H1 (cell line): Measurements from ENCODE around the gene FBN1.

Experiments used
- ATF2 ChIP-seq: IDR thresholded peaks from 2 replicates; pipeline ENCODE4 v1.6.1; 2012; ENCODE audit warnings: low read length, inconsistent platforms
- CHD1 ChIP-seq: IDR thresholded peaks from 2 replicates; pipeline ENCODE4 v1.6.1; 2012; ENCODE audit warnings: low read depth, low read length, improper control_type of control experiment
- CREB1 ChIP-seq: IDR thresholded peaks from 2 replicates; pipeline ENCODE4 v1.6.1; 2012; ENCODE audit warnings: inconsistent platforms
- CTBP2 ChIP-seq: IDR thresholded peaks from 2 replicates; pipeline ENCODE4 v1.7.0; 2011; ENCODE audit warnings: borderline replicate concordance, mild to moderate bottlenecking, moderate library complexity, mixed read lengths, low read length; ENCODE audit not compliant: insufficient read depth, insufficient read length
- CTCF ChIP-seq, 3 experiments: IDR thresholded peaks; 1 replicate in 2 of 3; 2 replicates in 1 of 3; pipeline versions ENCODE4 v1.5.1 to v1.6.1; 2011; ENCODE audit warnings: low read length in 3 of 3, mild to moderate bottlenecking in 3 of 3, inconsistent platforms in 2 of 3, low read depth in 1 of 3, moderate library complexity in 1 of 3; ENCODE audit not compliant: insufficient read depth in 1 of 3; ENCODE audit errors: control extremely low read depth in 1 of 3
- EP300 ChIP-seq, 2 experiments: IDR thresholded peaks; 1 replicate in 1 of 2; 2 replicates in 1 of 2; pipeline ENCODE4 v1.6.1; 2011 to 2012; ENCODE audit warnings: low read depth in 2 of 2, low read length in 2 of 2, mild to moderate bottlenecking in 2 of 2, borderline replicate concordance in 1 of 2, inconsistent platforms in 1 of 2, moderate library complexity in 1 of 2
- KDM5A ChIP-seq: fragments of 200-600 bp; IDR thresholded peaks from 2 replicates; pipeline ENCODE4 v1.7.1; 2012; ENCODE audit warnings: mild to moderate bottlenecking, low read length, inconsistent platforms, mixed read lengths
- MAFK ChIP-seq: IDR thresholded peaks from 2 replicates; pipeline ENCODE4 v1.6.1; 2012; ENCODE audit warnings: low read depth, mild to moderate bottlenecking, improper control_type of control experiment, low read length
- POLR2A ChIP-seq, 2 experiments: IDR thresholded peaks; 1 replicate in 1 of 2; 2 replicates in 1 of 2; pipeline ENCODE4 v1.6.1; 2011; ENCODE audit warnings: low read depth in 2 of 2, low read length in 2 of 2, mild to moderate bottlenecking in 2 of 2; ENCODE audit errors: control extremely low read depth in 1 of 2
- POLR2AphosphoS5 ChIP-seq: IDR thresholded peaks from 2 replicates; pipeline ENCODE4 v1.6.1; 2011; ENCODE audit warnings: low read depth, low read length
- RAD21 ChIP-seq, 2 experiments: IDR thresholded peaks in 1 of 2; conservative IDR thresholded peaks in 1 of 2; 2 replicates each; pipeline ENCODE4 v1.6.1; 2011; ENCODE audit warnings: low read depth in 2 of 2, low read length in 2 of 2, improper control_type of control experiment in 1 of 2, inconsistent platforms in 1 of 2, mild to moderate bottlenecking in 1 of 2, moderate library complexity in 1 of 2
- TAF1 ChIP-seq: IDR thresholded peaks from 2 replicates; pipeline ENCODE4 v1.6.1; 2011; ENCODE audit warnings: mild to moderate bottlenecking, low read depth, low read length
- TBP ChIP-seq: IDR thresholded peaks from 2 replicates; pipeline ENCODE4 v1.6.1; 2011; ENCODE audit warnings: low read depth, low read length, improper control_type of control experiment
- TCF12 ChIP-seq: IDR thresholded peaks from 2 replicates; pipeline ENCODE4 v1.6.1; 2011; ENCODE audit warnings: low read depth, mild to moderate bottlenecking, low read length

GRCh38 chr15:48566668-48567067 lies 78.8 kb downstream of the FBN1 start:
- TF ChIP-seq EP300 (IDR thresholded peaks at IDR 0.05; ENCODE audit: borderline replicate concordance in 1 of 2, low read depth in 2 of 2, low read length in 2 of 2) (no peak), POLR2AphosphoS5 (no peak), CTBP2 (no peak), CTCF (IDR thresholded peaks at IDR 0.05; ENCODE audit: control extremely low read depth in 1 of 3, insufficient read depth in 1 of 3, low read depth in 1 of 3, low read length in 3 of 3) (no peak), MAFK (no peak), CHD1 (no peak), POLR2A (IDR thresholded peaks at IDR 0.05; ENCODE audit: control extremely low read depth in 1 of 2, low read depth in 2 of 2, low read length in 2 of 2) (no peak), TAF1 (no peak), TBP (no peak), CREB1 (no peak), ATF2 (no peak), KDM5A (no peak), RAD21 (IDR thresholded peaks at IDR 0.05 in 1 of 2, conservative IDR thresholded peaks at IDR 0.05 in 1 of 2; ENCODE audit: low read depth in 2 of 2, low read length in 2 of 2) (no peak), TCF12 (no peak)
